ENCODE measurements around the gene SHKBP1. TPM values are rescaled to one million over a fixed set of nuclear protein-coding genes. Genes with fewer than 3 reads are reported as not detected.

SHKBP1 gene, protein sequence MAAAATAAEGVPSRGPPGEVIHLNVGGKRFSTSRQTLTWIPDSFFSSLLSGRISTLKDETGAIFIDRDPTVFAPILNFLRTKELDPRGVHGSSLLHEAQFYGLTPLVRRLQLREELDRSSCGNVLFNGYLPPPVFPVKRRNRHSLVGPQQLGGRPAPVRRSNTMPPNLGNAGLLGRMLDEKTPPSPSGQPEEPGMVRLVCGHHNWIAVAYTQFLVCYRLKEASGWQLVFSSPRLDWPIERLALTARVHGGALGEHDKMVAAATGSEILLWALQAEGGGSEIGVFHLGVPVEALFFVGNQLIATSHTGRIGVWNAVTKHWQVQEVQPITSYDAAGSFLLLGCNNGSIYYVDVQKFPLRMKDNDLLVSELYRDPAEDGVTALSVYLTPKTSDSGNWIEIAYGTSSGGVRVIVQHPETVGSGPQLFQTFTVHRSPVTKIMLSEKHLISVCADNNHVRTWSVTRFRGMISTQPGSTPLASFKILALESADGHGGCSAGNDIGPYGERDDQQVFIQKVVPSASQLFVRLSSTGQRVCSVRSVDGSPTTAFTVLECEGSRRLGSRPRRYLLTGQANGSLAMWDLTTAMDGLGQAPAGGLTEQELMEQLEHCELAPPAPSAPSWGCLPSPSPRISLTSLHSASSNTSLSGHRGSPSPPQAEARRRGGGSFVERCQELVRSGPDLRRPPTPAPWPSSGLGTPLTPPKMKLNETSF
- 179 and 192 TPM in 2 replicates for total RNA-seq
- 71.2 TPM for total RNA-seq (2013)
- polyA plus RNA-seq = 219 and 227 TPM in 2 replicates
- 48.5 and 72.4 TPM in 2 replicates for polyA minus RNA-seq

DNA sequence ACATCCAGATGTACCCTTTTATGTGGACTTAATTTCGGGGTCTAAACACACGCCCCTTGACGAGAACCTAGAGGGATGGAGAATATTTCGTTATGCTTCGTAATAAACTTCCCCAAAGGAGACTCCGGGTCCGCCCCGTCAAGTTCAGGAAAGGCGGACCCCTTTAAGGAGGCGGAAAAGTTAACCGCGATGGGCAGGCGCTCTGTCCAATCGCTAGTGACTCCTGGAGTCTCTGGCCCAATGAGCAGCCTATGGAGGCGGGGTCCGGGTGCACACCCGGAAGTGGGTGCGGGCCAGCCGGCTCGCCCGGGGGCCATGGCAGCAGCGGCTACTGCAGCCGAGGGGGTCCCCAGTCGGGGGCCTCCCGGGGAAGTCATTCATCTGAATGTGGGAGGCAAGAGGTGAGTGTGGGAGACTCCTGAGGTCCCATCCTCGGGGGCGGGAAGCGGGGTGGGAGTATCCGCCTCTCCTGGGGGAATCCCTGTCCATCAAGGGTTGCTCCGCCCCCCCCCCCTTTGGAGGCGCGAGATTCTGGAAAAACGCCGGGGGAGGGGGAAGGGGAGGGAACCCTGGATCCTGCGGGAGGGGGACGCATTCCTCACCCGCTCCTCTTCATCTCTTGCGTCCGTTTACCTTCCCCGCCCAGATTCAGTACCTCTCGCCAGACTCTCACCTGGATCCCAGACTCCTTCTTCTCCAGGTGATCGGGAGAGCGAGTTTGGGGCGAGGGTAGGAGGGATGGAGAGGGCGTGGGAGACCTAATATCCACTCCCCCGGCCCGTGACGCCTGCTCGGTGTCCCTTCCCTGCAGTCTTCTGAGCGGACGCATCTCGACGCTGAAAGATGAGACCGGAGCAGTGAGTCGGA is at the start of gene SHKBP1:
TSS of gene SHKBP1 (plus strand) at position 289 of the 867 bp plus-strand sequence. CDS start at position 316, 27 bp downstream.
- Histone ChIP-seq H3K79me2 (ENCODE audit: control insufficient read depth, insufficient read depth, low read length) (peaks cover 20% of the 10 kb centered on the region), H4K20me1 (ENCODE audit: control insufficient read depth, insufficient read depth, low read length, poor library complexity, severe bottlenecking) (peaks cover 8% of the 10 kb centered on the region), H3K9ac (ENCODE audit: low read length) (peak within 1 kb of the TSS; percentile 79), H3K27ac (ENCODE audit: low read length in 2 of 2) (peak within 1 kb of the TSS; percentile 68 to 77), H3K27me3 (replicated peaks in 1 of 4; ENCODE audit: control extremely low read depth in 1 of 4, control insufficient read depth in 3 of 4, insufficient read depth in 4 of 4, low read length in 3 of 4) (no peaks in the 10 kb centered on the region), H3K4me1 (ENCODE audit: control insufficient read depth in 2 of 2, insufficient read depth in 2 of 2, low read length in 2 of 2) (peaks cover 18 to 42% of the 10 kb centered on the region in 2 donors), H3K36me3 (replicated peaks in 1 of 2; ENCODE audit: control extremely low read depth in 1 of 2, control insufficient read depth in 1 of 2, extremely low read depth in 1 of 2, insufficient read depth in 2 of 2, low read length in 1 of 2) (peaks cover 2 to 34% of the 10 kb centered on the region in 2 experiments), H3K4me2 (replicated peaks; ENCODE audit: low read depth, low read length, poor library complexity, severe bottlenecking) (peak within 1 kb of the TSS; percentile 86), H3K4me3 (ENCODE audit: control extremely low read depth in 1 of 5, extremely low read depth in 1 of 5, insufficient read depth in 1 of 5, low read depth in 2 of 5, low read length in 4 of 5) (peak within 1 kb of the TSS; percentile 52 to 90 (median 88)), H3K9me3 (ENCODE audit: control extremely low read depth in 1 of 3, control insufficient read depth in 2 of 3, insufficient read depth in 1 of 3, low read length in 2 of 3) (peaks cover 0 to 4% (median 0%) of the 10 kb centered on the region in 3 donors), H2AFZ (ENCODE audit: insufficient read depth, low read depth, low read length, poor library complexity, severe bottlenecking) (peak within 1 kb of the TSS; percentile 78)
- H3K27me3 Mint-ChIP-seq = no peaks in the 10 kb centered on the region
- no peaks in the 10 kb centered on the region for H3K9me3 Mint-ChIP-seq (ENCODE audit: insufficient read depth)
- TF ChIP-seq EZH2 (IDR thresholded peaks at IDR 0.05; ENCODE audit: borderline replicate concordance, insufficient read depth, low read depth, low read length, poor library complexity, severe bottlenecking) = no peak
- TF ChIP-seq, protein P1, sequence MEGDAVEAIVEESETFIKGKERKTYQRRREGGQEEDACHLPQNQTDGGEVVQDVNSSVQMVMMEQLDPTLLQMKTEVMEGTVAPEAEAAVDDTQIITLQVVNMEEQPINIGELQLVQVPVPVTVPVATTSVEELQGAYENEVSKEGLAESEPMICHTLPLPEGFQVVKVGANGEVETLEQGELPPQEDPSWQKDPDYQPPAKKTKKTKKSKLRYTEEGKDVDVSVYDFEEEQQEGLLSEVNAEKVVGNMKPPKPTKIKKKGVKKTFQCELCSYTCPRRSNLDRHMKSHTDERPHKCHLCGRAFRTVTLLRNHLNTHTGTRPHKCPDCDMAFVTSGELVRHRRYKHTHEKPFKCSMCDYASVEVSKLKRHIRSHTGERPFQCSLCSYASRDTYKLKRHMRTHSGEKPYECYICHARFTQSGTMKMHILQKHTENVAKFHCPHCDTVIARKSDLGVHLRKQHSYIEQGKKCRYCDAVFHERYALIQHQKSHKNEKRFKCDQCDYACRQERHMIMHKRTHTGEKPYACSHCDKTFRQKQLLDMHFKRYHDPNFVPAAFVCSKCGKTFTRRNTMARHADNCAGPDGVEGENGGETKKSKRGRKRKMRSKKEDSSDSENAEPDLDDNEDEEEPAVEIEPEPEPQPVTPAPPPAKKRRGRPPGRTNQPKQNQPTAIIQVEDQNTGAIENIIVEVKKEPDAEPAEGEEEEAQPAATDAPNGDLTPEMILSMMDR (IDR thresholded peaks at IDR 0.05) = no peak
- H3K4me3 Mint-ChIP-seq = peak within 1 kb of the TSS; percentile 83
- CTCF ChIA-PET = interaction anchor here (2.1 kb wide), 1 partner anchor 22 kb away, joined by 10 read pairs; no protein-coding TSS in a partner anchor
- intact Hi-C loops (cut with micrococcal nuclease) = loop anchor here (1.0 to 5.0 kb wide), 4 partner anchors 21 to 745 kb away; partner anchors contain the start of gene DYRK1B
- DNase-seq (peak; percentile 96), ATAC-seq (ENCODE audit: low read depth) (peak; percentile 98)
- peak within 1 kb of the TSS; percentile 89 for H3K27ac Mint-ChIP-seq
- peaks cover 34% of the 10 kb centered on the region for H3K4me1 Mint-ChIP-seq
- POLR2A ChIA-PET = interaction anchor here (0.6 to 1.3 kb wide), 2 partner anchors 18 to 27 kb away, joined by 3 to 4 read pairs; no protein-coding TSS in a partner anchor
- under 1% methylated on average over 26 of the region's 55 CpGs for WGBS (ENCODE audit: insufficient coverage)
